SK-N-SH (cell line): Measurements from ENCODE around the gene METRNL.
A peak's percentile ranks its signal among the peaks of the same experiment; 100 is the strongest.

ENCODE experiments used
- CHD2 ChIP-seq: fragments of 150-350 bp; IDR thresholded peaks from 2 replicates; pipeline ENCODE4 v1.6.1; 2018; ENCODE audit warnings: low read length; ENCODE audit not compliant: partially characterized antibody
- CTCF ChIP-seq: fragments of 200-600 bp; sonication (generic); IDR thresholded peaks from 2 replicates; pipeline ENCODE4 v1.6.1; 2017; ENCODE audit warnings: antibody characterized with exemption, mild to moderate bottlenecking, moderate library complexity
- EP300 ChIP-seq, 2 experiments: IDR thresholded peaks; 2 replicates each; pipeline versions ENCODE4 v1.4.0 to v1.6.1; 2012; ENCODE audit warnings: borderline replicate concordance in 1 of 2, low read depth in 1 of 2, low read length in 1 of 2
- EZH2phosphoT487 ChIP-seq: fragments of 200-600 bp; sonication (generic); IDR thresholded peaks from 2 replicates; pipeline ENCODE4 v1.6.1; 2017; ENCODE audit warnings: low read depth, mixed run types, mild to moderate bottlenecking, antibody characterized with exemption, moderate library complexity, borderline replicate concordance
- JUND ChIP-seq: IDR thresholded peaks from 2 replicates; pipeline ENCODE4 v1.4.0; 2012
- MAX ChIP-seq: IDR thresholded peaks from 2 replicates; pipeline ENCODE4 v1.4.0; 2012; ENCODE audit warnings: low read depth
- MXI1 ChIP-seq: IDR thresholded peaks from 2 replicates; pipeline ENCODE4 v1.6.1; 2012; ENCODE audit warnings: mild to moderate bottlenecking, low read depth, low read length, improper control_type of control experiment
- POLR2AphosphoS5 ChIP-seq: IDR thresholded peaks from 2 replicates; pipeline ENCODE4 v1.6.1; 2012; ENCODE audit warnings: low read depth, low read length
- RAD21 ChIP-seq: IDR thresholded peaks from 2 replicates; pipeline ENCODE4 v1.6.1; 2012; ENCODE audit warnings: mild to moderate bottlenecking, low read length
- RXRA ChIP-seq: IDR thresholded peaks from 2 replicates; pipeline ENCODE4 v1.4.0; 2012; ENCODE audit warnings: low read depth, mild to moderate bottlenecking, borderline replicate concordance
- SIN3A ChIP-seq: IDR thresholded peaks from 2 replicates; pipeline ENCODE4 v1.6.1; 2012; ENCODE audit warnings: low read depth, mild to moderate bottlenecking, low read length, moderate library complexity, borderline replicate concordance
- TAF1 ChIP-seq: IDR thresholded peaks from 2 replicates; pipeline ENCODE4 v1.6.1; 2012; ENCODE audit warnings: low read depth, mild to moderate bottlenecking, low read length, moderate library complexity, borderline replicate concordance

GRCh38 chr17:83109793-83110645 lies 30.6 kb downstream of the METRNL start:
- TF ChIP-seq CTCF: no peak
- TF ChIP-seq POLR2AphosphoS5: peak; percentile 85
- TF ChIP-seq TAF1: peak; percentile 39; the same call in 1 of the 2 replicates
- peak; percentile 49 to 93; a peak in 3 of 4 replicates for TF ChIP-seq EP300 (IDR thresholded peaks at IDR 0.05; ENCODE audit: borderline replicate concordance in 1 of 2, low read depth in 1 of 2, low read length in 1 of 2)
- TF ChIP-seq EZH2phosphoT487: no peak
- peak; percentile 84 for TF ChIP-seq CHD2
- peak; percentile 11; the same call in 1 of the 2 replicates for TF ChIP-seq RAD21
- TF ChIP-seq RXRA: no peak; the same call in 1 of the 2 replicates
- peak; percentile 75 for TF ChIP-seq MAX
- TF ChIP-seq SIN3A: peak; percentile 88
- TF ChIP-seq MXI1: peak; percentile 35; the same call in 1 of the 2 replicates
- TF ChIP-seq JUND: peak; percentile 96; the same call in 1 of the 2 replicates
